Suppressor macrophage (primary cell): ENCODE measurements around the gene NDUFS6.

Experiments used
- DNase-seq, 4 experiments: peaks; one replicate each; pipeline ENCODE4 v3.0.0-alpha.2; 2020 to 2022

Gene NDUFS6

GRCh38 chr5:1818784-1819183 lies 17.6 kb downstream of the NDUFS6 start:
- DNase-seq, result no peak

DNA sequence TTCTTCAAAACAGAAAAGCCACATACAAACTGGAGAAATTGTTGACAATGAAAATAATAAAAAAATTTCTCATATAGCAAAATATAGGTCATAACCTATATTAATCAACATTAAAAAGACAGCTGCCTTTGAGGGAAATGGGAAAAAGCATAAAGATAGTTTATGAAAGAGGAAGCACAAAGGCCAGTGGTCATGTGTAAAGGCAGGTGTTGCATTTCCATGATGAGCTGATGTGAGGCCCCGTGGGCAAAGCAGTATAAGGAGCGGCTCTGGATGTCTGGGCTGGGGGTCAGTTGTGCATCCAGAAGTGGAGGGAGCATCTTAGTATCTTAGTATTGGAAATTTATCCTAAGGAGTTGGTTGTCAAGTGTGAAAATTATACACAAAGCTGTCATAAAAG lies 18.3 kb downstream of the NDUFS6 start:
- no peak for DNase-seq

- no peak for DNase-seq
These were observed 19.2 kb downstream of the NDUFS6 start for GRCh38 chr5:1820381-1820780.

GRCh38 chr5:1820926-1821325 lies 19.7 kb downstream of the NDUFS6 start:
- DNase-seq, result no peak

- no peak for DNase-seq
These were observed 20.7 kb downstream of the NDUFS6 start for GRCh38 chr5:1821862-1822261.

GRCh38 chr5:1823381-1824034 lies 22.3 kb downstream of the NDUFS6 start:
- DNase-seq, result no peak

DNA sequence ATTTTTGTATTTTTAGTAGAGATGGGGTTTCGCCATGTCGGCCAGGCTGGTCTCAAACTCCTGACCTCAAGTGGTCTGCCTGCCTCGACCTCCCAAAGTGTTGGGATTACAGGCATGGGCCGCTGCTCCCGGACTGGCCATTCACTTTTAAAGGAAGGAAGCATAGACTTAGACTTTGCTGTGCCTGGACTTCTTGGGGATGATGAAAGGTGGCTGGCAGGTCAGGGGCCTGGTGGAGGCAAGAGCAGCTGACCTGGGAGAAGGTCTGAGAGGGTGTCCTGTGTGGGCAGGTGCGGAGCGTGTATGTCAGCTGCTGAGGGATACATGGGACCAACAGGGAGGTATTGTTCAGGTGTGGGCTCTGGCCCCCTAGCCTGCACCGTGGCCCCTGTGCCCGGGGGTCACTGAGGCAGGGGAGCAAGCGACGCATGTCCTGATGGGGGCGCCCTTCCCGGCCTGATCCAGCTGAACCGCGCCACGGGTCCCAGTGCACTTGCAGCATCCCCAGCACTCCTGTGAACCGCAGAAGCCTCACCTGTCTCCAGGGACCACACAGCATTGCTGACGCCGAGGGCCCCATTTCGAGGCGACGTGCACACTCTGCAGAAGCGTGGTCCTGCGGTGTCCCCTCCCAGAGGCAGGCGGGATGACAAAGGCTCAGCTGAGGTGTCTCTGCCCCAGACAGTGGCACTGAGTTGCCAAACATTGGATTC lies 23.1 kb downstream of the NDUFS6 start:
- DNase-seq, result no peak

DNA sequence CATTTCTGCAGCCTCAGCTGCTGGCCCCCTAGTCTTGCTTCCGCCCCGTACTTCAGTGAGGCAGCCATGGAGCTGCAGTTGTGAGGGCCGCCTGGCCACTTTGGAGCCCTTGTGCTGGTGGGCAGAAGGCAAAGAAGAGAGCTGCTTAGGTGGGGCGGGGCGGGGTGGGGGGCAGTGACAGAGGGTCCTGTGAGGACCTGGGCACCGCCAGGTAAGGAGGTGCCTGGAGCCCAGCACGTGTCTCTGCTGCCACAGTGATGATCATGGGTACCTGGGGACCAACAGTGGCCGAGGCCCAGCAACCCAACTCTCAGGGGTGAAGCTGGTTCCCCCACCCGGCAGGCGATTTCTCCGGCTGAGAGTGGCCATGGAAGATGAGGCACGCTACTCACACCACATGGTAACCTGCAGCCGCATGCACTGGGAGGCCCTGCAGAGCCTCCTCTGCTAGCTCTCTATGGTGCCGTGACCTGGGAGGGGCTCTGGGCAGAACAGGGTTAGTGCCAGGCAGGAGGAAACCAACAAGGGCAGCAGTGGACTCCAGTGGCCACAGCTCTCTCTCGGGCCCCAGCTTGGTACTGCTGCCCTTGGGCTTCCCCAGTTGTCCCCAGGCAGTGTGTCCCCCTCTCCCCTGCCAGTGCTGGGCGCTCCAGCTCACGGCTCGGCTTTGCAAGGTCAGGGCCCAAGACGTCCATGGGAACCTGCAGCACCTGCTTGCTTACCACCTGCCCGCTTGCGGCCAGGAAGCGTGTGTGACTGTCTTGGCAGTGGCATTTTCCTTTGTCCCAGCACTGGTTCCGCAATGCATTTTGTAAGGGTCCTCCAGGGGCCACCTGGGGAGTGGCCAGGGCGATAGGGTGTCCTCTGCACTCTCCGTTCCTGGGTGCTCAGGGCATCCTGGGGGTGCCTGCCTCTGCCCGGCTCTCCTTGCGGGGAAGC lies 24.0 kb downstream of the NDUFS6 start:
- no peak for DNase-seq

- no peak for DNase-seq
These were observed 25.2 kb downstream of the NDUFS6 start for GRCh38 chr5:1826235-1826980.

GRCh38 chr5:1827025-1827885 lies 26.0 kb downstream of the NDUFS6 start:
- no peak for DNase-seq

- peak in 2 of 4 experiments; percentile 5 to 20 for DNase-seq
These were observed 26.7 kb downstream of the NDUFS6 start for GRCh38 chr5:1827886-1828397.

GRCh38 chr5:1830571-1831228 lies 29.5 kb downstream of the NDUFS6 start:
- no peak for DNase-seq

GRCh38 chr5:1831257-1831656 lies 30.1 kb downstream of the NDUFS6 start:
- no peak for DNase-seq

DNA sequence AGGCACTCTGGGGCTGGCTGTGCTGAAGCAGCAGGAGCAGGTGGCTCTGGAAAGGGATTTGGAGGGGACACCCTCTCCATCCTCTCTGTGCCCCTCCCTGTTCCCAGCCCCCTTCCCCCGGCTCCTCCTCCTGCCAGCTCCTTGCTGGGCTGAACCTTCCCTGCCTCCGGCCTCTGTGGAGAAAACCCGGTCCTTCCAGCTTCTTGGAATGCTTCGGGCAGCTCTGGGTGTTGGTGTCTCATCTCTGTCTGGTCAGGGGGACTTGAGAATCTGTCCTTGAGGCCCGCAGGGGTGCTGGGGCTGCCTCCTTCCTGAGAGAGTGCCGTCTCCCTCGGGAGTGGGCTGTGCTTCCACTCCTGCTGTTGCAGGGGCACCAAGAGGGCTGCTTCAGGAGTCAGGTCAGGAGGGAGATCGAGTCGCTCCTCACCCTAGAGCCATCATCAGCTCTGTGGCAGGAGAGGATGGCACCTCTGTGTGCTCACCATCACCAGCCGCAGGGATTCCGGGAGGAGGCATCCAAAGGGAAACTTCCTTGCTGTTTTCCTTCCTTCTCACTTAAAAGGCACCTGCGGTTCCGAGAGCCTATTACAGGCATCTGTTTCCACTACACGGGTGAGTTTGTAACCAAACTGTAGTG lies 30.6 kb downstream of the NDUFS6 start:
- DNase-seq, result no peak

DNA sequence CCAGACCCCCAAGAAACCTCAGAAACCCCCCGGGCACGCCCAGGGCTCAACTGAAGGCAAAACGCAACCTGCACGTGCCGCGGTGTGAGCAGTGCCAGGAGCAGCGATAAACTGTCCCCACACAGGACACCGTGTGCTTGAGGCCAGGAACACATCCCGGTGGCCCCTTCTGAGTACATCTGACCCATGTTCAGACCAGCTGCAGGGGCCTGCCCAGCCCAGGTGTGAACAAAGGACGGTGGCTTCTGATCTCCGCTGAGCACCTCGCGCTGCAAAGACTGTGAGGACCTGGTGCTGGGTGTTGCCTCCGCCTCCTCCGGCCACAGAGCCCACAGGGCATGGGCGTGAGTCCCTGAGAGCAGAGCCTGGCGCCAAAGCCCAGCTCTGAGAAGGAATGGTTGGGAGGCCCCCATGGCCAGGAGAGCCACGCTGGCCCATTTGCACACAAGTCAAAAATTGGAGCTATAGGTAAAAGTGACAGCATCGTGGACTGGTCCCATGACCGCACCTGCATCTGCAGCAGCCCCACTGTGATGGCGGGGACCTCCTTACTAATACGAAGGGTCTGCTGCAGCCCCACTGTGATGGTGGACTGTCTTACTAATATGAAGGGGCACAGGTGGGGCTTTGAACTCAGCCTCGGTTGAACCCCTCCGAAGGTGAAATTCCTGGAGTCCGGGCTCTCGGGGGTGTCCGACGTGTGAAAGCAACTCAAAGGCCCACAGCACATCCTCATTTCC lies 31.5 kb downstream of the NDUFS6 start:
- no peak for DNase-seq

- no peak for DNase-seq
These were observed 32.2 kb downstream of the NDUFS6 start for GRCh38 chr5:1833264-1834021.

- no peak for DNase-seq
These were observed 32.9 kb downstream of the NDUFS6 start for GRCh38 chr5:1834022-1834551.

- DNase-seq, result no peak
These were observed 33.7 kb downstream of the NDUFS6 start for GRCh38 chr5:1834721-1835429.
